Activated CD4-positive, alpha-beta T cell treated with anti-CD3 and anti-CD28 coated beads, Interleukin-10, Interleukin-2, amounts not matched to agents 100 ng/mL and 50 ng/mL, durations not matched to agents 16 hours and 8 hours (primary cell): ENCODE data around the gene SPATC1L.

ENCODE experiments used
- DNase-seq: peaks from one replicate; pipeline ENCODE4 v3.0.0-alpha.2; 2020

Gene SPATC1L

GRCh38 chr21:46160907-46161632 is 23.2 kb downstream of the SPATC1L start:
- no peak for DNase-seq

- DNase-seq, result no peak
These were observed 23.7 kb downstream of the SPATC1L start for GRCh38 chr21:46160657-46160906.

DNA sequence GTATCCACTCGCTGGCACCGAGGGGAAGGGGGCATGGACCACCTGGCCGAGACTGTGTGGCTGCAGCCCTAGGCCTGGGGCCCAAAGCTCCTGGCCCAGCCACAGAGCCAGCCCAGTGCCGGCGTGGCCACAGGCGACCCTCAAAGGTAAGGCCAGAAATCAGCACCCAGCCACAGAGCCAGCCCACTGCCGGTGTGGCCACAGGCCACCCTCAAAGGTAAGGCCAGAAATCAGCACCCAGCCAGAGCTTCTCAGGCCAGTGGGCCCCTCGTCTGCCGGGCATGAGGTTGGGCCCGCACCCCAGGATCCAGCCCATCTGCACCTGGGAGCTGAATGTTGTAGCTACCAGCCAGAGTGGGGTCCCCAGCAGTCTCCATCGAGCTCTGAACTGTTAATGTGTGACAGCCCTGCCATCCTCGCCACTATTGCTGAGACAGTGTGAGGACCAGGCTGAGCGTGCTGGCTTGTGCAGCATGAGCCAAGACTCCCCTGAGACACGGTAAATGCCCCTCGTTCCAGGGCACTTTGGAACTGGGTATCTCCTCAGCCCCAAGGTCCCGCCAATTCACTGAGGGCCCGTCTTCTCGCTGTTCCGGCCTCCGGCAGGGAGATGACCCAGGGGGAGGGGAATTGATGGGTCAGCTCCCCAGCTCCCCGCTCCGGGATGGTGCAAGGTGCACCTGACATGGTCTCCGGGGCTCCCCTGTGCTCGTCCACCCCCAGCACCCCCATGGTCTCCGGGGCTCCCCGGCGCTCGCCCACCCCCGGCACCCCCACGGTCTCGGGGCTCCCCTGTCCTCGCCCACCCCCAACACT is 24.2 kb downstream of the SPATC1L start:
- no peak for DNase-seq

- no peak for DNase-seq
These were observed 24.9 kb downstream of the SPATC1L start for GRCh38 chr21:46159390-46159789.

DNA sequence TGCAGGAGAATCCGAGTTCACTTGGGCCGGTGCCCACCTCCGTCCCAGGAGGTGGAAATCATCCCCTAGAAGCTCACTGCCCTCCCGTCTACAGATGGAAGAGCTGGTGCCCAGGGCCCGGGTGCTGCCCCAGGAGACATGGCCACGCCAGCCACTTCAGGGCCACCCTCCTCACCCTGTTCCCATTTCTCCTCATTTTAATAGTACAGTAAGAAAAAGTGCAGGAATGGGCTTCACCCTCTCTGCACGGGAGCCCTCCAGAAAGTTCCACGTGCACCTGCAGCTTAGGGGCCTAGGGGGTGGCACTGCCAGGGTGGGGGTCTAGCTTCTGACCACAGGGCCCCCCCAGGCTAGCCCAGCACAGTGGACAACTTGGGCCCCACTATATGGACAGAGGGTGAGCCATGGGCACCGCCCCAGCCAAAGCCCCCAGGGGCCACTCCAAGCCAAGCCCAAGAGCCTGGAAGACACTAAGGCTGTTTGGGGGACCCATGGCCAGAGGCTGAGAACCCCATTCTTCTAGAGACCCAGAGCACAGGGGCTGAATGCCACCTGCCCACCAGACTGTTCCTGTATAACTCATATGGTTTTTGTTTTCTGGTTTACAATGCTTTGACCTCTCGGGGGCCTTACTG is 25.5 kb downstream of the SPATC1L start:
- no peak for DNase-seq

DNA sequence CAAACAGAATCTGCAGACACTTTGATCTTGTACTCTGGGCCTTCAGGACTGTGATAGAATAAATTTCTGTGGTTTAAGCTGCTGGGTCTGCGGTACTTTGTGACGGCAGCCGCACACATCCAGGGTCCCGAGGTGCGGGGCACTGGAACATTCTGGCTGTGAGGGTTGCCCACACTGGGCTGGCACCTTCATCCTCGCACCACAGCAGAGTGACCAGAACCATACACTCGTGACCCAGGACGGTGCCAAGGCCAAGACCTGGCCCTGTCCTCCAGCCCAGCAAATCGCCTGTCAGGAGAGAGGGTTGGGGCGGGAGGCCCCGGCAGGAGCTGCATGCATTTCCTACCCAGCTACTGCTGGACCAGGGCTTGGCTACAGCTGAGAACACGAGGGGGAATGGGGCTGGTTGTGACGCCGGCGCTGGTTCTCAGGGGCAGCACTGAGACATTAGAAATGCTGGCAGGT is 26.2 kb downstream of the SPATC1L start:
- no peak for DNase-seq

- no peak for DNase-seq
These were observed 26.8 kb downstream of the SPATC1L start for GRCh38 chr21:46157396-46157986.

DNA sequence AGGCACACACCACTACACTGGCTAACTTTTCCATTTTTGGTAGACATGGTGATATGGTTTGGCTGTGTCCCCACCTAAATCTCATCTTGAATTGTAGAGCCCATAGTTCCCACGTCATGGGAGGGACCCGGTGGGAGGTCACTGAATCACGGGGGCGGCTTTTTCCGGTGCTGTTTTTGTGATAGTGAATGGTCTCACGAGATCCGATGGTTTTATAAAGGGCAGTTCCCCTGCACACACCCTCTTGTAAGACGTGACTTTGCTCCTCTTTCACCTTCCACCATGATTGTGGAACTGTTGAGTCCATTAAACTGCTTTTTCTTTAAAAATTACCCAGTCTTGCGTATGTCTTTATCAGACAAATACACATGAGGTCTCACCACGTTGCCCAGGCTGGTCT is 27.6 kb downstream of the SPATC1L start:
- DNase-seq, result no peak

DNA sequence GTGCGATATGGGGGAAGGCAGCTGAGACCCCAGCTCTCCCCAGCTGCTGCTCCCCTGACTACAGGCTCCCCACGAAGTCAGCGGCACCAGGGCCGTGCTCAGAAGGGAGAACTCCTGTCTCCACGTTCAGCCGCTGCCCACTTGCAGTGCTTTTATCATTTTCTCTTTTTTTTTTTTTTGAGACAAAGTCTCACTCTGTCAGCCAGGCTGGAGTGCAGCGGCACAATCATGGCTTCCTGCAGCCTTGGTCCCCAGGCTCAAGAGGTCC is 27.9 kb downstream of the SPATC1L start:
- no peak for DNase-seq

GRCh38 chr21:46155514-46156377 is 28.5 kb downstream of the SPATC1L start, which contains the start of gene FTCD:
Gene FTCD (minus strand): TSS chr21:46155579. CDS start chr21:46155523, 56 bp downstream.
- no peak for DNase-seq

GRCh38 chr21:46154955-46155513 is 29.2 kb downstream of the SPATC1L start:
- no peak for DNase-seq

DNA sequence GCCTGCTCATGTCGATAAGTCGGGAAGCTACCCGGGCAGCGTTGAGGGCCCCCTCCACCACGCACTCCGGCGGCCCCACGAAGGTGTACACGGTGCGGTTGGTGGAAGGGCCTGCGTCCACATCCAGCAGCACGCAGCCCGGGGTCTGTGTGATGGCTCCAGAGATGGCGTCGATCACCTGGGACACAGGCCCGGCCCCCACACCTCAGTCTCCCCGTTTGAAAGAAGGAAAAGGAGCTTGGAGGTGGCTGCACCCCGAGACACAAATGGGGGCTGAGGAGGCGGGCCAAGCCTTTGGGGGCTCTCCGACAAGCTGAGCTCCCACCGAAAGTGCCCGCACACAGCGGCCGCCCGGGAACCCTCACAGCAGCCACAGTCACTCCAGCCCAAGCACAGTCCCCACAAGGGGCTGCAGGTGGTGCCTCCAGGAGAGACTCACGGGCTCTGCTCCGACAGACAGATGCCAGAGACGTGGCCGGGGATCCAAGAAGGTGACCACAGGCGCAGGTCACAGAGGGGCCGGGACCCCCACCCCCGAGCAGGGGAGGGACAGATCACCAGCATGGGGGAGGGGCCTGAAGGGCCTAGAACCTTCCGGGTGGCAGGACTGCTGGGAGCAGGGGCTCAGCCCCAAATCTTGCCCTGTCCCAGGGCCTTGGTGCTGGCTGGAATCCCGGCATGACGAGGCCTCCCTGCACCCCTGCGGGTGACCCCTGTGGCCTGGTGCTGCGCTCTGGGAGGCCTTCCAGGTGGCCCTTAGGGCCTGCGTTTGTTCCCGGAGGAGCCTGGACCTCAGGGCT is 29.9 kb downstream of the SPATC1L start:
- no peak for DNase-seq

DNA sequence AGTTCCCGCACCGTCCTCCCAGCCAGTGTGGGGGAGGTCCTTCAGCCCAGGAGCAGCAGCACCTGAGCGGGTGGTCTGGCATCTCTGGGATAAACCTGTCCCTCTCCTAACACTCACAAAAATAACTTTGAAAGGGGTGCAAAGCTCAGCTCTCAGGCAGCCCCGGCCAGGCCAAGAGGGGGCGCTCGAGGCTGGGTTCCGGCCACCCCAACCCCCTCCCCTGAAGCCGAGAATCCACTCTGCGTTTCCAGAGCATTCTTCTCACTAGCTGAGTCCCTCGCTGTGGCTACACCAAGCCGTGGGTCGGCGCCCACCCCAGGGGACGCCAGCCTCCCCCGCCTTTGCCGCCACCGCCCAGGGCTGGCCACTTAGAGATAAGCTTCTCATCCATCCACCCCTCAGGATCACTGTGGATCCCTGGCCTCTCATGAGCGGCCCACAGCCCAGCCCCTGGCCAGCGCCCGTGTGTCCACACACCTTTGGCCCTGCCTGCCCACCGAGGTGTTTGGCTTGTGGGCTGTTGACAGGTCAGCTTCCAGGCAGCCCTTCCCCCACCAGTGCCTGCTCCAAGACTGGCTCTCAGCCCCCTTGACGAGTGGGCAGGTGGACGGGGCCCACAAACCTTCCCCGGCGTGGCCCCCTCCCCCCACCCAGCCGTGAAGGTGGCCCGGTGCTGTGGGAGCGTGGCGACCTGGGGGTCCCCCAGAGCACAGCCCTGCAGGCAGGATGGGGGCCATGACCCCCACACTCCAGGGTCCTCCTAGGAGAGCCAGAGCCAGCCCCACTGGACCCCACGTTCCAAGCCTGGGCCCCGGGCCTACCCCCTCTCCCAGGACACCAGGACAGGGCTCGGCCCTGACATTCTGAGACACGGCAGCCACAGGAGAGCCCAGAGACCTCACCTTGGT is 30.8 kb downstream of the SPATC1L start:
- DNase-seq, result peak; percentile 45

DNA sequence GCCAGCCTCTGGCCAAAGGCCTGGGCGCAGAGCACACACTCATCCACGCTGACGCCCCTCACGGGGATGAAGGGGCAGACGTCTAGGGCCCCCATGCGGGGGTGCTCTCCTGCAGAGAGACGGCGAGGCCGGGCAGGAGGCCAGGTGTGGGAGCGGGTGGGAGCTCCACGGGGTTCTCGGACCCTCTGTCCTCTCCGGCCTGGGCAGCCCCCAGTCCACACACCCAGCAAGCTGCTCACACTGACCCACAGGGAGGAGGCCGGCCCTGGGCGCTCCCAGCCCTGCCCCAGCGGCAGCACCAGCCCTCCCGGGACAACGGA is 31.4 kb downstream of the SPATC1L start:
- no peak for DNase-seq

- DNase-seq, result no peak
These were observed 32.0 kb downstream of the SPATC1L start for GRCh38 chr21:46151989-46152926.

DNA sequence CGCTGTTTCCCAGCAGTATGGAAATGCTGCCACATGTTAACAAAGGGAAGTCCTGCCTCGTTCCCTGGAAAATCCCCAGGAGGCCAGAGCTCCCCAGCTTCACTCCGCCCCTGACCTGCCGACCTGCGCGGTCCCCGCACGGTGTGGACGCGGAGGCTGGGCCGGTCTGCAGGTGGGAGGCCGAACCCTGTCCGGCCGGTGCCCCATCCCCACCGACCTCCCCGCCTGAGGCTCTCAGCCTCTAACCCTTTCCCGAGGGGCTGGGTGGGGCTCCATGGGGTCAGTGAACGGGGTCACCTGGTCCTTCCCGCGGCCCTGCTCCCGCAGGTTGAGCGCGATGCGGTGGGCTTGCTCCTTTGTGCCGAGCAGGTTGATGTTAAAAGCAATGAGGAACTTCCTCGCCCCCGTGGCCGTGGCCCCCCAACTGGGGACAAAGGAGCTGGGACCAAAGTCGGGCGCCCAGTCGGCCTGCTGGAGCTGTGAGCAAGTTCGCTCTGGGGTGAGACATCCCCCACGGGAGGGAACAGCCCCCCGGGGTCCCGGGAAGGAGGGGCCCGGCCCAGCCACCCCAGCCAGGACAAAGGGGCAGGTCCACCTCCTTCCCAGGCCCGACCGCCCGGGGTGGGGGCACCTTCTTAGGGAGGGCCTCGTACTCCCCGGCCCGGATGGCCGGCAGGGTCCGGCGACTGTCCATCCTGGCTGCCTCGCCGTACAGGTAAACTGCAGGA is 32.8 kb downstream of the SPATC1L start:
- DNase-seq, result no peak

DNA sequence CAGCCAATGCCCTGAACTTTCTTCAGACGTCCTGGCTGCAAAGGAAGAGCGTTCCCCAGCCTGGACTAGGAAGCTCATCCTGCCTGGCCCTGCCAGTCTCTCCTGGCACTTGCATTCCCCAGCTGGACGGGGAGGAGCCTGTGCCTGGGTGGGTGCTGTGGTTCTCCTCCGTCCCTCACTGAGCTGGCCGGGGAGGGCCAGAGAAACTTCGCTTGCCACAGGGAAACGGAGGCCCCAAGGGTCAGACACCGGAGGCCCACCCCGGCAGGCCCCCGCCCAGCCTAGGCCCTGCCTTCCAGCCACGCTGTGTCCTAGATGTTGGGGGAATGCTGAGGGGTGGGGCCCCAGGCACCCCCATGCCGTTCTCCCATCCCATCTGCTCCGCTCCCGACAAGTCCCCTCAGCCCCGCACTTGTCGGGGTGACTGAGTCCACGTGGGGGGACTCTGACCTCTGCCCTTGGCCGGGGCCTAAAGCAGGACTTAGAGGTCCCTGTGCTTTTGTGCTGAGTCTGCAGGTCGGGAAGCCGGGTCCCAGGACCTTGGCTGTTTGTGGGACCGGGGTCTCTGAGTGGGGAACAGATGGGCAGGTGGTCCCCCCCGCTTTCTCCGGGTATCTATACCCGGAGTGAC is 33.7 kb downstream of the SPATC1L start:
- no peak for DNase-seq

GRCh38 chr21:46150073-46150472 is 34.2 kb downstream of the SPATC1L start:
- no peak for DNase-seq
